PC-9 (cell line): ENCODE results near the gene UBXN6.

ENCODE experiments used
- EZH2 ChIP-seq: fragments of 200-600 bp; sonication (generic); IDR thresholded peaks from 2 replicates; pipeline ENCODE4 v1.8.0; 2017; ENCODE audit warnings: antibody characterized with exemption, low read depth
- TF ChIP-seq, protein P1 (sequence below): fragments of 200-600 bp; sonication (generic); conservative IDR thresholded peaks from 2 replicates; pipeline ENCODE4 v1.6.1; 2017; ENCODE audit warnings: mixed run types, antibody characterized with exemption, mild to moderate bottlenecking, moderate library complexity

DNA sequence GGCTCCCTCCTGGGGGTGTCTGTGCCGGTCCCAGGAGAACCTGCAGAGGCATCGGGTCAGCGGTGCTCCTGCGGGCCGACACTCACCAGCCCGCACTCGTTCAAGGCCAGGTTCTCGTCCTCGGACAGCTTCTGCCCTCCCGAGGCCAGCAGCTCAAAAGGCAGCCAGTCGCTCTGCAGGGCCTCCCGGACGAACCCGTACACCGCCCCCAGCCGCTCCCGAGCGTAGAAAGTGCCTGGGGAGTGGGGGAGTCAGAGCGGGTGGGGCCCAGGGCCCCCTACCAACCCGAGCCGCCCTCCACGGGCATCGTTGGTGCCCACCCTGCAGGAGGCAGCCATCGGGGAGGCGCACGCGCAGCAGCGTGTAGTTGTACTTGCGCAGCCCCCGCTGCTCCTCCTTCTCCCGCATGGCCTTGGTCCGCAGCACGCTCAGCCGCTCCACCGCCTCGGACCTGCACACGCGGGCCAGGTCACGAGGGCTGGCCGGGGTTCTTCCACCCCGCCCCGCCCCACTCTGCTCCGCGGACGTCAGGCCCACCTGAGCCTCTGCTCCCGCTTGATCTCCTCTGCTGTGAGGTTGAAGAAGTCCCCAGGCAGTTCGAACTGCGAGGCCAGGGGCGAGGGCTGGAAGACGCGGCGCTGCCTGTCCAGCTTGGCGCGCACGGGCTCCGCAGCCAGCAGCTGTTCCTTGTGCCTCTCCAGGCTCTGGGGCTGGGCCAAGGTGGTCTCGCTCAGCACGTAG lies 11.5 kb downstream of the UBXN6 start:
- no peak for TF ChIP-seq EZH2
- TF ChIP-seq, protein P1, sequence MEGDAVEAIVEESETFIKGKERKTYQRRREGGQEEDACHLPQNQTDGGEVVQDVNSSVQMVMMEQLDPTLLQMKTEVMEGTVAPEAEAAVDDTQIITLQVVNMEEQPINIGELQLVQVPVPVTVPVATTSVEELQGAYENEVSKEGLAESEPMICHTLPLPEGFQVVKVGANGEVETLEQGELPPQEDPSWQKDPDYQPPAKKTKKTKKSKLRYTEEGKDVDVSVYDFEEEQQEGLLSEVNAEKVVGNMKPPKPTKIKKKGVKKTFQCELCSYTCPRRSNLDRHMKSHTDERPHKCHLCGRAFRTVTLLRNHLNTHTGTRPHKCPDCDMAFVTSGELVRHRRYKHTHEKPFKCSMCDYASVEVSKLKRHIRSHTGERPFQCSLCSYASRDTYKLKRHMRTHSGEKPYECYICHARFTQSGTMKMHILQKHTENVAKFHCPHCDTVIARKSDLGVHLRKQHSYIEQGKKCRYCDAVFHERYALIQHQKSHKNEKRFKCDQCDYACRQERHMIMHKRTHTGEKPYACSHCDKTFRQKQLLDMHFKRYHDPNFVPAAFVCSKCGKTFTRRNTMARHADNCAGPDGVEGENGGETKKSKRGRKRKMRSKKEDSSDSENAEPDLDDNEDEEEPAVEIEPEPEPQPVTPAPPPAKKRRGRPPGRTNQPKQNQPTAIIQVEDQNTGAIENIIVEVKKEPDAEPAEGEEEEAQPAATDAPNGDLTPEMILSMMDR = no peak
